D721Med (cell line): Measurements from ENCODE around the gene LCE3D.

Source experiments
- DNase-seq: peaks from one replicate; pipeline ENCODE4 v3.0.0; 2011; ENCODE audit warnings: low spot score; ENCODE audit not compliant: insufficient read length
- FAIRE-seq: peaks from 2 replicates; lab custom pipeline; 2011; peaks lifted over from hg19 to GRCh38; lab: Jason Lieb, UNC
- CTCF ChIP-seq: IDR thresholded peaks from 2 replicates; pipeline ENCODE4 v1.5.1; 2012; ENCODE audit warnings: mild to moderate bottlenecking, control low read depth; ENCODE audit not compliant: insufficient read depth; ENCODE audit errors: missing control alignments

Gene LCE3D

GRCh38 chr1:152580433-152580832 lies at the start of gene LCE3D:
Gene LCE3D (minus strand): TSS chr1:152580516. CDS start chr1:152579936, 580 bp downstream.
- FAIRE-seq (no peak), DNase-seq (no peak)
- TF ChIP-seq CTCF, result no peak

- no peak for TF ChIP-seq CTCF
- FAIRE-seq (no peak), DNase-seq (no peak)
These were observed 46.4 kb upstream of the LCE3D start for GRCh38 chr1:152626744-152627143.

- no peak for FAIRE-seq
These were observed 43.0 kb upstream of the LCE3D start for GRCh38 chr1:152623203-152623844.

GRCh38 chr1:152622803-152623202 lies 42.5 kb upstream of the LCE3D start, which contains the start of gene LCE3A:
Gene LCE3A (minus strand): TSS chr1:152623103. CDS start chr1:152623103, 0 bp downstream.
- no peak for DNase-seq
- no peak for FAIRE-seq

More at GRCh38 chr1:152623203-152623844, 43.0 kb upstream of the LCE3D start:
- DNase-seq, result no peak
- no peak for TF ChIP-seq CTCF

GRCh38 chr1:152621993-152622392 lies 41.7 kb upstream of the LCE3D start:
- TF ChIP-seq CTCF, result no peak
- FAIRE-seq (no peak), DNase-seq (no peak)

More at GRCh38 chr1:152622803-152623202, 42.5 kb upstream of the LCE3D start, which contains the start of gene LCE3A:
- no peak for TF ChIP-seq CTCF

- DNase-seq, result no peak
These were observed 33.2 kb upstream of the LCE3D start, which contains the start of gene LCE3B for GRCh38 chr1:152613511-152613910. Gene LCE3B (plus strand): TSS chr1:152613811. CDS start chr1:152613811, 0 bp downstream.

More at GRCh38 chr1:152613511-152613910, 33.2 kb upstream of the LCE3D start, which contains the start of gene LCE3B:
- no peak for TF ChIP-seq CTCF
- FAIRE-seq, result no peak
